ENCODE results near the gene PARD3. TPM values are rescaled to one million over a fixed set of nuclear protein-coding genes. Genes with fewer than 3 reads are reported as not detected.

Gene PARD3
- polyA plus RNA-seq, 3 donors = 79.3 to 88.4 (median 87.3) TPM

DNA sequence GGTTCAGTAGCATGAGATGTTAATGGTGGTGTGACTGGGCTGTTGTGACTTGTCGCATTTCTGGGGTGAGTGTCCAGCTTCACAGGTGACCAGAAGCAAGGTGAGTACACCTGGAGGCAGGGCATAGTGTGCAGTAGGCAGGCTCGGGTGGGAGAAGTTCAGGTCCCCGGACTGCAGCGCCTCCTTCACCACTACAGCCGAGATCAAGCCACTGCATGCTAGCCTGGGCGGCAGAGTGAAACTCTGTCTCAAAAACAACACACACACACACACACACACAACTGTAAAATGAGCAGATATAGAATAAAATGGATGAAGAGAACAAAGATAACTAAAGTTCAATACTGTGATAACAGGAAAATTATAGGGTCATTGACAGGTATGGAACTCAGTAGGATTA is 11.1 kb upstream of the PARD3 start:
- DNase-seq (ENCODE audit: low read depth in 3 of 3, low spot score in 2 of 3) = no peak

- no peak for DNase-seq (ENCODE audit: low read depth in 3 of 3, low spot score in 2 of 3)
Measured at GRCh38 chr10:34825414-34825813, 10.3 kb upstream of the PARD3 start.

- no peak for DNase-seq (ENCODE audit: low read depth in 3 of 3, low spot score in 2 of 3)
Measured at GRCh38 chr10:34824870-34825269, 9.8 kb upstream of the PARD3 start.

GRCh38 chr10:34821587-34822585 is 6.8 kb upstream of the PARD3 start:
- DNase-seq (ENCODE audit: low read depth in 3 of 3, low spot score in 2 of 3) = no peak

DNA sequence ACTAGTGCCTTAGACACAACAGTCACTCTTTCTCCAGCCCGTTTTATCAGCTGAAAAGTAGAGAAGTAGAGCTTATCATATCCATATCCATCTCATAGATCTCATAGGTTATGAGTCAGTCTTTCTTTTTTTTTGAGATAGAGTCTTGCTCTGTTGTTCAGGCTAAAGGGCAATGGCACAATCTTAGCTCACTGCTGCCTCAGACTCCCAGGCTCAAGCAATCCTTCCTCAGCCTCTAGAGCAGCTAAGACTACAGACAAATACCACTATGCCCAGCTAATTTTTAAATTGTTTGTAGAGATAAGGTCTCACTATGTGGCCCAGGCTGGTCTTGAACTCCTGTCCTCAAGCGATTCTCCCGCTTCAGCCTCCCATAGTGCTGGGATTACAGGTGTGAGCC is 2.5 kb upstream of the PARD3 start:
- DNase-seq (ENCODE audit: low read depth in 3 of 3, low spot score in 2 of 3) = no peak

DNA sequence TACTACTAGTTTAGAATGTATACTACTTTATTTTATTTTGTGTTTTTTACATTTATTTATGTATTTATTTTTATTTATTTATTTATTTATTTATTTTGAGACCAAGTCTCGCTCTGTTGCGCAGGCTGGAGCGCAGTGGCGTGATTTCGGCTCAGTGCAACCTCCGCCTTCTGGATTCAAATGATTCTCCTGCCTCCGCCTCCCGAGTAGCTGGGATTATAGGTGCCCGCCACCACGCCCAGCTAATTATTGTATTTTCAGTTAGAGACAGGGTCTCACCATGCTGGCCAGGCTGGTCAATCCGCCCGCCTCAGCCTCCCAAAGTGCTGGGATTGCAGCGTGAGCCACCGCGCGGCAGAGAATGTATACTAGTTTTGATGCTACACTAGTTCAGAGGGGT is 2.0 kb upstream of the PARD3 start:
- DNase-seq (ENCODE audit: low read depth in 3 of 3, low spot score in 2 of 3) = no peak

- no peak for DNase-seq (ENCODE audit: low read depth in 3 of 3, low spot score in 2 of 3)
Measured at GRCh38 chr10:34816501-34817002, 1.5 kb upstream of the PARD3 start.

DNA sequence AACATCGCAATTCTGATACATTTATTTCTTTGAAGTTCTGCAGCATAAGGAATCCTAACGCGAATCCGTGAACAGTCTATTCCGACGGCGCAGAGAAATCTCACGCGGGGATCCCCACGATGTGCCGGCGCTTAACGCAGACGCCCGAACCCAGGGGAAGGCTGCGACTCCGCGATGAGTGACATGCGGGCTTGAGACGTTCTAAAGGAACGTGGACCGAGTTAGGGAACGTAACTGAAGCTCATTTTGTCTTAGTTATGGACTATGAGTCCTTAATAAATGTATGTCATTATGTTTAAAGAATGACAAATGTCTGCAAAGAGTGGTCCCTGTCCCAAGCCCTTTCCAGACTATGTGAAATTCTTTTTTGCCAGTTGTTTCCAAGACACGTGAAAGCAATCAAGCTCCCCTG is 995 bp upstream of the PARD3 start:
- no peak for DNase-seq (ENCODE audit: low read depth in 3 of 3, low spot score in 2 of 3)

DNA sequence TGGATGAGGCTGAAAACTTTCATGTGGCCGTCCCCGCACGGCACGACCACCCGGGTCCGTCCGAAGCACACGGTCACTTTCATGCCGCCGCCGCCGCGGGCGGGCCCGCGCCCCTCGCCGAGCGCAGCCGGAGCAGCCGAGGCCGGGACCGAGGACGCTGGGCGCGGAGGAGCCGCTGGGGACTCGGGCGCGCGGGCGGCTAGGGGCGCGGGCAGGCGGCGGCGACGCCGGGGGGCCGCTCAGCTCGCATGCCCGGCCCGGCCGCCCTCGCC is 247 bp downstream of the PARD3 start:
- no peak for DNase-seq (ENCODE audit: low read depth in 3 of 3, low spot score in 2 of 3)

GRCh38 chr10:34814223-34814912 is 728 bp downstream of the PARD3 start:
- no peak for DNase-seq (ENCODE audit: low read depth in 3 of 3, low spot score in 2 of 3)

GRCh38 chr10:34813626-34814222 is 1.4 kb downstream of the PARD3 start:
- DNase-seq (ENCODE audit: low read depth in 3 of 3, low spot score in 2 of 3) = no peak

DNA sequence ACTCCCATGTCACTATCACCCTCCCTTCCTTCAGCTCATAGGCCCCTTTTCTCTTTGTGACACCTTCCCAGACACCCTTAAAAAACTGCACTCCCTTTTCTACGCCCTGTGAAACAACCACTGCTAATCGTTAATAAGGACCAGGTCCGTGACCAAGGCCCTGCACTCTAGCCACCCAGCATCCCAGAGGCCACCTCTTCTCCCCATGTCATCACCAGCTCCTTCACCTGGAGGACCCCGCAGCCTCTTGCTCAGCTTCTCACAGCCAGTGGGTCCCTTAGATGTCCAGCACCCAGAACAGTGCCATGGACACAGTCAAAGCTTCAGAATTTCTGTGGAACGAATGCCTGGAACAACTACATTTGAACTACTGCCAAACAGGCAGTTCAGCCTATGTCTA is 2.3 kb downstream of the PARD3 start:
- DNase-seq (ENCODE audit: low read depth in 3 of 3, low spot score in 2 of 3) = no peak

GRCh38 chr10:34811968-34812514 is 3.1 kb downstream of the PARD3 start:
- no peak for DNase-seq (ENCODE audit: low read depth in 3 of 3, low spot score in 2 of 3)

DNA sequence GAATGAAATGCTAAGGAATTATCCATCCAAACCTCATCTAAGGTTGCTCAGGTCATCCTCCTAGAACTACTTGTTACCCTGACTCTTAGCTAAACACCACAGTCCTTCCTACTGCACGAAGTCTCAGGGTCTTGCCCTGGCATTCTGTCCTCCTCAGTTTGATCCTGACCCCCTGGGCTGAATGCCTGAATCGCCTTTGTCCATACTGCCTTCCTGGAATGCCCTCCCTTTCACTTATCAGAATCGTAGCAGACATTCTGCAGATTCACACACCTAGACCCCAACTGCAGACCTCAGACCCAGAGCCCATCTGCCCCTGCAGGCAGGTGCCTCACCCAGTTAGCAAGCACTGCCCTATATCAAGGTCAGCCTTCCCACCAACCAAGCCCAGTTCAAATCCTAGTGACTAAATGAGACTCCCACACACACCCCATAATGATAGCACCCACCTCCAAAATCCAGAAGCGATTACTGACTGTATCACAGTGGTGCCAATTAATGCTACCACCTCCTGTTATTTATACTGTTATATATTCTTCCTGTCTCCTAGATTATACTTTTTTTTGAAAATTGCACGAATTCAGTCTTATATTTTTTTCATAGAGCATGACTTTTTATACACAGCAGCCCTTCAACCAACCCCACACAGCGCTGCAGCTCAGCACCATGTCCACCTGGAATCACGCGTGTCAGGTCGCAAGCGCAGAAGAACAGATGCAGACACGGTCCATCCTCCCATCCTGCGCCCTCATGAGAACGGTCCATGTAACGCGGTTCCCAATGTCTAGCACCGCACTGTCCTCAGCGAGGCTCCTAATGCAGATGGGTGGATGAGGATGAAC is 3.7 kb downstream of the PARD3 start:
- DNase-seq (ENCODE audit: low read depth in 3 of 3, low spot score in 2 of 3) = no peak

- DNase-seq (ENCODE audit: low read depth in 3 of 3, low spot score in 2 of 3) = no peak
Measured at GRCh38 chr10:34809796-34810195, 5.3 kb downstream of the PARD3 start.

- no peak for DNase-seq (ENCODE audit: low read depth in 3 of 3, low spot score in 2 of 3)
Measured at GRCh38 chr10:34808801-34809745, 6.0 kb downstream of the PARD3 start.

GRCh38 chr10:34808336-34808735 is 6.8 kb downstream of the PARD3 start:
- DNase-seq (ENCODE audit: low read depth in 3 of 3, low spot score in 2 of 3) = no peak

DNA sequence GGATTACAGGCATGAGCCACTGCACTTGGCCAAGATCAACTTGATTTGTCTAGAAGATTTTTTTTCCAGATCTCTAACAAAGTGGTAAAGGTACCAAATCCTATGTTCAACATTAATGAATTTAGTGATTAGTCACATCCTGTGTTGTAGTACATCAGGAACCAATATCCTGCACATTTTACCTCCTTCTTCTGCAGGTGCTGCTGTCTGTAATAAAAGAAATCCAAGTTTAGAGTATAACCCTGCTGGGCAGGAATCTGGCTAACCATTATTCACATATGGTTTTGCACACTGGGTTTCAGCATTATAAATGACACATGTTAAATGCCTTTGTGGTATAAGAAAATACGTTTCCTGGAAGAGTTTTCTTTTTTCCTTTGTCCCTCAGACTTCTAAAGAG is 10.8 kb downstream of the PARD3 start:
- no peak for DNase-seq (ENCODE audit: low read depth in 3 of 3, low spot score in 2 of 3)

- no peak for DNase-seq (ENCODE audit: low read depth in 3 of 3, low spot score in 2 of 3)
Measured at GRCh38 chr10:34802692-34803091, 12.4 kb downstream of the PARD3 start.

Measured in right renal cortex interstitium (tissue), 3 donors.